Body of pancreas (tissue), 4 donors: ENCODE measurements around the gene ANTXR1. TPM values are rescaled to one million over a fixed set of nuclear protein-coding genes. Genes with fewer than 3 reads are reported as not detected.

Experiments used
- ATAC-seq: fragments of 150-250 bp; one replicate; pipeline ENCODE4 v1.9.1; 2016
- DNase-seq, 4 donors: peaks; one replicate each; pipeline ENCODE4 v3.0.0-alpha.2; 2019
- H3K27ac ChIP-seq, 4 donors: fragments of 200-600 bp; sonication (generic); 1 replicate in 3 of 4; 2 replicates in 1 of 4; pipeline versions ENCODE4 v1.5.1 to v1.6.1; 2016 to 2019; ENCODE audit warnings: mild to moderate bottlenecking in 1 of 4, mixed read lengths in 1 of 4, moderate library complexity in 1 of 4
- H3K27me3 ChIP-seq, 2 donors: fragments of 200-600 bp; sonication (generic); one replicate each; pipeline ENCODE4 v1.6.0; 2016; ENCODE audit warnings: mild to moderate bottlenecking in 1 of 2
- H3K36me3 ChIP-seq, 2 donors: fragments of 200-600 bp; sonication (generic); replicated peaks in 1 of 2; 2 replicates each; pipeline ENCODE4 v1.5.1; 2016; ENCODE audit warnings: low read depth in 2 of 2; ENCODE audit not compliant: insufficient read depth in 1 of 2
- H3K4me1 ChIP-seq: fragments of 200-600 bp; sonication (generic); one replicate; pipeline ENCODE4 v1.6.0; 2016
- H3K4me3 ChIP-seq, 2 donors: fragments of 200-600 bp; sonication (generic); 1 replicate in 1 of 2; 2 replicates in 1 of 2; pipeline ENCODE4 v1.5.1; 2016 to 2019
- H3K9me3 ChIP-seq, 3 donors: fragments of 200-600 bp; sonication (generic); 1 replicate in 2 of 3; 2 replicates in 1 of 3; pipeline ENCODE4 v1.5.1; 2016
- CTCF ChIP-seq, 7 experiments: fragments of 450-650 bp in 4 of 7; fragments of 200-600 bp in 3 of 7; sonication (generic) in 3 of 7; IDR thresholded peaks; one replicate each; pipeline ENCODE4 v1.5.1; 2016 to 2019; ENCODE audit warnings: antibody characterized with exemption in 7 of 7
- POLR2A ChIP-seq, 3 donors: fragments of 450-650 bp; IDR thresholded peaks; one replicate each; pipeline ENCODE4 v1.6.1; 2016; ENCODE audit warnings: antibody characterized with exemption in 3 of 3, mild to moderate bottlenecking in 2 of 3
- WGBS, 2 donors: methylation state at CpG; one replicate each; pipeline ENCODE4 v1.1.5; 2017; 5-methylcytosine and 5-hydroxymethylcytosine counted together
- intact Hi-C: fragments of 100-400 bp; cut with DNase I; formaldehyde crosslinking; loops from one replicate; pipeline ENCODE4 v1.15.1; 2023
- total RNA-seq, 2 donors: library from RNA; depleted of rRNA; stranded (reverse); fragments of >200 nt; gene quantifications; one replicate each; pipeline ENCODE4 v1.1.0, GENCODE V29; 2016

The ANTXR1 gene
- total RNA-seq, 2 donors from 2014 or later: 9.3 to 11.2 TPM

GRCh38 chr2:69141061-69141460 is 128.1 kb downstream of the ANTXR1 start:
- peak in 2 of 4 donors; percentile 17 to 38 for DNase-seq
- Histone ChIP-seq H3K27ac (no peak overlapping the region), H3K27me3 (no peaks in the 10 kb centered on the region), H3K4me3 (no peak overlapping the region), H3K36me3 (no peaks in the 10 kb centered on the region), H3K9me3 (no peaks in the 10 kb centered on the region), H3K4me1 (no peaks in the 10 kb centered on the region)
- TF ChIP-seq POLR2A (IDR thresholded peaks at IDR 0.05) (no peak), CTCF (IDR thresholded peaks at IDR 0.05) (no peak)
- 62 to 64% methylated on average over 1 of the region's 1 CpG for WGBS, 2 donors
- intact Hi-C loops: no loop called here
- no peak for ATAC-seq

- 79 to 93% methylated on average over 4 of the region's 4 CpGs for WGBS, 2 donors
- no peak overlapping the region for H3K4me3 ChIP-seq
- H3K36me3 ChIP-seq: no peaks in the 10 kb centered on the region
- H3K27ac ChIP-seq: no peak overlapping the region
- no peak for DNase-seq
- H3K27me3 ChIP-seq: no peaks in the 10 kb centered on the region
- no peak for ATAC-seq
- TF ChIP-seq POLR2A (IDR thresholded peaks at IDR 0.05) (no peak), CTCF (IDR thresholded peaks at IDR 0.05) (no peak)
- intact Hi-C loops: no loop called here
- no peaks in the 10 kb centered on the region for H3K9me3 ChIP-seq
- no peaks in the 10 kb centered on the region for H3K4me1 ChIP-seq
These were observed 130.9 kb downstream of the ANTXR1 start for GRCh38 chr2:69143748-69144360.

- intact Hi-C loops: no loop called here
- WGBS, 2 donors: 71 to 80% methylated on average over 7 of the region's 7 CpGs
These were observed 132.2 kb downstream of the ANTXR1 start for GRCh38 chr2:69145204-69145603.

GRCh38 chr2:69147841-69148533 is 135.0 kb downstream of the ANTXR1 start:
- Histone ChIP-seq H3K27ac (no peak overlapping the region), H3K9me3 (no peaks in the 10 kb centered on the region), H3K4me1 (no peaks in the 10 kb centered on the region), H3K36me3 (no peaks in the 10 kb centered on the region), H3K27me3 (no peaks in the 10 kb centered on the region), H3K4me3 (no peak overlapping the region)
- no peak for DNase-seq
- WGBS, 2 donors: 58 to 59% methylated on average over 13 of the region's 13 CpGs
- intact Hi-C loops: no loop called here
- ATAC-seq: no peak
- TF ChIP-seq CTCF (IDR thresholded peaks at IDR 0.05): no peak
- TF ChIP-seq POLR2A (IDR thresholded peaks at IDR 0.05): no peak

More at GRCh38 chr2:69145204-69145603, 132.2 kb downstream of the ANTXR1 start:
- H3K36me3 ChIP-seq: no peaks in the 10 kb centered on the region
- no peak overlapping the region for H3K4me3 ChIP-seq
- DNase-seq (no peak), ATAC-seq (no peak)
- TF ChIP-seq CTCF (IDR thresholded peaks at IDR 0.05): no peak
- TF ChIP-seq POLR2A (IDR thresholded peaks at IDR 0.05): no peak
- H3K9me3 ChIP-seq: no peaks in the 10 kb centered on the region
- H3K27ac ChIP-seq: no peak overlapping the region
- H3K4me1 ChIP-seq: no peaks in the 10 kb centered on the region
- H3K27me3 ChIP-seq: no peaks in the 10 kb centered on the region
